GM12878 (cell line): Measurements from ENCODE around the gene CENPS. TPM values are rescaled to one million over a fixed set of nuclear protein-coding genes. Genes with fewer than 3 reads are reported as not detected.

Source experiments
- ATAC-seq: fragments of 200-7000 bp; cut with Tn5 transposase; 3 replicates; pipeline ENCODE4 v1.9.1; 2020; ENCODE audit warnings: mild to moderate bottlenecking, moderate library complexity
- BruUV-seq: library from RNA; stranded (reverse); fragments of 400-500 nt; replicated peaks from 2 replicates; lab custom pipeline; 2021; lab: Mats Ljungman, UMichigan
- CTCF ChIA-PET: fragments of 300-600 bp; sonication (Branson Sonifier 250); formaldehyde crosslinking; extraction: SDS; loops from one replicate; lab custom pipeline; 2021; ENCODE audit warnings: inconsistent platforms; lab: Yijun Ruan, JAX
- POLR2A ChIA-PET: fragments of 350-600 bp; formaldehyde crosslinking; extraction: SDS; loops from one replicate; lab custom pipeline; 2021; ENCODE audit warnings: inconsistent platforms; lab: Charles Lee
- RAD21 ChIA-PET: fragments of 300-600 bp; sonication (Branson Sonifier 250); formaldehyde crosslinking; loops from one replicate; lab custom pipeline; 2023; ENCODE audit warnings: antibody characterized with exemption; ENCODE audit not compliant: unreplicated experiment; lab: Charles Lee
- SMC1A ChIA-PET: fragments of 300-600 bp; sonication (Branson Sonifier 250); formaldehyde crosslinking; loops from one replicate; lab custom pipeline; 2023; ENCODE audit not compliant: unreplicated experiment, uncharacterized antibody; lab: Charles Lee
- DNase-seq: peaks from one replicate; pipeline ENCODE4 v3.0.0-alpha.2; 2011; ENCODE audit warnings: low read depth, low spot score
- FAIRE-seq: peaks from 3 replicates; lab custom pipeline; 2011; peaks lifted over from hg19 to GRCh38; lab: Jason Lieb, UNC
- H2AFZ ChIP-seq: 2 replicates; pipeline ENCODE4 v1.6.0; 2011; ENCODE audit warnings: low read depth, low read length, control low read depth; ENCODE audit not compliant: control insufficient read depth
- H3K27ac ChIP-seq: 2 replicates; pipeline ENCODE4 v1.5.1; 2011; ENCODE audit warnings: control low read depth; ENCODE audit not compliant: control insufficient read depth, insufficient read depth
- H3K27me3 ChIP-seq, 2 experiments: replicated peaks in 1 of 2; 2 replicates each; pipeline versions ENCODE4 v1.6.0 to v1.6.1; 2011; ENCODE audit warnings: low read length in 1 of 2; ENCODE audit not compliant: control insufficient read depth in 2 of 2, insufficient read depth in 2 of 2
- H3K36me3 ChIP-seq, 2 experiments: 2 replicates each; pipeline ENCODE4 v1.5.1; 2011; ENCODE audit warnings: low read length in 1 of 2; ENCODE audit not compliant: control insufficient read depth in 2 of 2, insufficient read depth in 2 of 2
- H3K4me1 ChIP-seq: 2 replicates; pipeline ENCODE4 v1.6.1; 2011; ENCODE audit warnings: mild to moderate bottlenecking, low read length, moderate library complexity, mixed read lengths; ENCODE audit not compliant: control insufficient read depth, insufficient read depth
- H3K4me2 ChIP-seq: 2 replicates; pipeline ENCODE4 v1.6.0; 2011; ENCODE audit warnings: control low read depth; ENCODE audit not compliant: control insufficient read depth, insufficient read depth
- H3K4me3 ChIP-seq: fragments of 200-600 bp; sonication (generic); 2 replicates; pipeline ENCODE4 v1.5.1; 2016
- H3K79me2 ChIP-seq: 2 replicates; pipeline ENCODE4 v1.6.0; 2011; ENCODE audit warnings: low read length; ENCODE audit not compliant: control insufficient read depth, insufficient read depth
- H3K9ac ChIP-seq: 2 replicates; pipeline ENCODE4 v1.8.0; 2011; ENCODE audit warnings: low read length, control low read depth, mixed read lengths; ENCODE audit not compliant: control insufficient read depth, insufficient read depth
- H3K9me3 ChIP-seq: replicated peaks from 3 replicates; pipeline ENCODE4 v1.5.1; 2011; ENCODE audit warnings: mild to moderate bottlenecking, low read length; ENCODE audit not compliant: control insufficient read depth, insufficient read depth
- H4K20me1 ChIP-seq: 2 replicates; pipeline ENCODE4 v1.6.0; 2011; ENCODE audit not compliant: control insufficient read depth, insufficient read depth
- BHLHE40 ChIP-seq, 2 experiments: fragments of 450-650 bp in 1 of 2; IDR thresholded peaks; 2 replicates each; pipeline ENCODE4 v1.6.1; 2011 to 2017; ENCODE audit warnings: low read depth in 2 of 2, borderline replicate concordance in 1 of 2, improper control_type of control experiment in 1 of 2, low read length in 1 of 2, mild to moderate bottlenecking in 1 of 2
- BMI1 ChIP-seq: fragments of 450-650 bp; IDR thresholded peaks from 2 replicates; pipeline ENCODE4 v1.6.1; 2016; ENCODE audit warnings: mild to moderate bottlenecking, moderate library complexity, borderline replicate concordance
- BRCA1 ChIP-seq: IDR thresholded peaks from 2 replicates; pipeline ENCODE4 v1.6.1; 2011; ENCODE audit warnings: low read depth, low read length, improper control_type of control experiment
- CREB1 ChIP-seq: IDR thresholded peaks from 2 replicates; pipeline ENCODE4 v1.6.1; 2012; ENCODE audit warnings: low read depth, mild to moderate bottlenecking, inconsistent platforms
- ESRRA ChIP-seq: IDR thresholded peaks from 2 replicates; pipeline ENCODE4 v1.6.1; 2012; ENCODE audit warnings: mild to moderate bottlenecking, low read length, improper control_type of control experiment
- POLR2AphosphoS2 ChIP-seq: IDR thresholded peaks from 2 replicates; pipeline ENCODE4 v1.6.1; 2011; ENCODE audit warnings: low read depth, mild to moderate bottlenecking, low read length, improper control_type of control experiment, moderate library complexity
- ZSCAN29 ChIP-seq: fragments of 450-650 bp; IDR thresholded peaks from 2 replicates; pipeline ENCODE4 v1.6.1; 2017; ENCODE audit warnings: mild to moderate bottlenecking, moderate library complexity
- WGBS: methylation state at CpG from one replicate; pipeline ENCODE4 v1.1.6; 2016; ENCODE audit warnings: low lambda C conversion rate; ENCODE audit not compliant: insufficient replicate concordance, insufficient coverage; ENCODE audit errors: missing lambda C conversion rate; 5-methylcytosine and 5-hydroxymethylcytosine counted together
- in situ Hi-C: fragments of 300-500 bp; cut with MboI; formaldehyde crosslinking; loops from 9 replicates; pipeline ENCODE4 v1.14.3; 2018; ENCODE audit warnings: mixed read lengths
- intact Hi-C: fragments of 100-400 bp; cut with micrococcal nuclease; formaldehyde crosslinking; loops from one replicate; pipeline ENCODE4 v1.14.2; 2022; ENCODE audit not compliant: unreplicated experiment
- polyA plus RNA-seq, 11 experiments: library from polyadenylated mRNA; depleted of rRNA in 4 of 11; unstranded in 6 of 11; stranded (reverse) in 5 of 11; fragments of >200 nt; fragmentation: Nextera tagmentation in 4 of 11; fragmentation: Illumina TruSeq in 1 of 11; extraction: Ambion mirVana in 4 of 11; extraction: Trizol in 1 of 11; gene quantifications; 1 replicate in 1 of 11; 2 replicates in 10 of 11; pipeline versions ENCODE4 v1.2.1 to v1.2.3, GENCODE V29; 2011 to 2016; ENCODE audit warnings: inconsistent platforms in 2 of 11, missing spikeins in 2 of 11, low read depth in 1 of 11
- total RNA-seq, 4 experiments: library from RNA; depleted of rRNA in 3 of 4; stranded (reverse); fragments of >200 nt in 3 of 4; fragmentation: Illumina TruSeq in 1 of 4; extraction: Trizol in 1 of 4; gene quantifications; 2 replicates each; pipeline versions ENCODE4 v1.2.1 to v1.2.3, GENCODE V29; 2013 to 2021
- TF ChIP-seq, protein P1 (sequence below): fragments of 450-650 bp; formaldehyde crosslinking; IDR thresholded peaks from 2 replicates; pipeline ENCODE4 v1.5.0; 2022; ENCODE audit warnings: mild to moderate bottlenecking, missing genetic modification characterization
- TF ChIP-seq, protein P2 (sequence below): fragments of 150-350 bp; IDR thresholded peaks from 2 replicates; pipeline ENCODE4 v1.6.1; 2016; ENCODE audit warnings: low read depth, low read length

Gene CENPS
- total and polyA plus RNA-seq, 10 of the 15 experiments (the other 5 are each of a cell fraction or from before 2014, with no cell fraction given), result 9.4 to 51.7 (median 16.7) TPM

GRCh38 chr1:10437052-10437451 is 6.8 kb downstream of the CENPS start:
- Histone ChIP-seq H3K27me3 (no peaks in the 10 kb centered on the region), H3K4me1 (peaks cover 15% of the 10 kb centered on the region; the same call in 1 of the 2 replicates), H3K4me2 (no peak overlapping the region), H3K9ac (no peak overlapping the region), H3K9me3 (no peaks in the 10 kb centered on the region), H3K79me2 (no peaks in the 10 kb centered on the region), H3K36me3 (no peaks in the 10 kb centered on the region), H3K27ac (no peak overlapping the region), H3K4me3 (no peak overlapping the region), H4K20me1 (no peaks in the 10 kb centered on the region), H2AFZ (no peak overlapping the region)
- ATAC-seq (no peak), DNase-seq (no peak), FAIRE-seq (no peak)
- CTCF ChIA-PET, result interaction anchor here (1.2 to 10.5 kb wide), 2 partner anchors 19 to 57 kb away, joined by 8 to 292 read pairs; no protein-coding TSS in a partner anchor
- 100% methylated on average over 1 of the region's 1 CpG for WGBS
- no TSS peak for BruUV-seq
- POLR2A ChIA-PET, result no interaction called here
- RAD21 ChIA-PET, result no interaction called here
- SMC1A ChIA-PET, result interaction anchor here (9.0 kb wide), 1 partner anchor 56 kb away, joined by 122 read pairs; no protein-coding TSS in a partner anchor
- intact Hi-C loops (no loop called here), in situ Hi-C loops (loop anchor here (10.0 kb wide), 1 partner anchor 428 kb away; no protein-coding TSS in a partner anchor)
- TF ChIP-seq BMI1, result no peak
- TF ChIP-seq POLR2AphosphoS2, result no peak
- no peak for TF ChIP-seq ZSCAN29
- no peak for TF ChIP-seq ESRRA

DNA sequence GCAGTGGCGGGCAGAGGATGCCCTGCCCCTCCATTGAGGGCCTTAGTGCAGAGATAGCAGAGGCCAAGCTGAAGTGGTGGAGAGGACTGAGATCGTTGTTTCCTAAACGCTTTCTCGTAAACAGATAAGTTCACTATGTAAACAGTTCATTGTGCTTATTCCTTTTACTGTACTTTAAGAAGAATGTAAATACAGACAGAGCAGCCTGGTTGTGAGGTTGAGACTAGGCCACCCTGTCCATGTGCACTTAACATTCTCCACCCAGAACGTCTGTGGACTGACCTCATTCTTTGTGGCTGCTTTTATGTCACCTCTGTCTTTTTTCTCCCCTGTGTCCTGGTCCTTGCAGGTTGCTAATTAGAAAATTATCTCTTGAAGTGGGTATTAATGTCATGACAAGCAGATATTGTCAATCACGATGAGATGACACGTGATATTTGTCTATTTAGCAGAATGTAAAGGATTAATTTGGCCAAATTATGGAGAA is 8.5 kb downstream of the CENPS start:
- H4K20me1 ChIP-seq, result no peaks in the 10 kb centered on the region
- FAIRE-seq (no peak), DNase-seq (no peak), ATAC-seq (no peak)
- no peaks in the 10 kb centered on the region for H3K36me3 ChIP-seq
- ChIA-PET RAD21 (no interaction called here), POLR2A (no interaction called here), SMC1A (no interaction called here), CTCF (interaction anchor here (10.5 kb wide), 1 partner anchor 55 kb away, joined by 292 read pairs; no protein-coding TSS in a partner anchor)
- H3K4me3 ChIP-seq, result no peak overlapping the region
- 77% methylated on average over 7 of the region's 7 CpGs for WGBS
- no peaks in the 10 kb centered on the region for H3K79me2 ChIP-seq
- intact Hi-C loops, result no loop called here
- H2AFZ ChIP-seq, result no peak overlapping the region
- in situ Hi-C loops, result loop anchor here (10.0 kb wide), 1 partner anchor 426 kb away; no protein-coding TSS in a partner anchor
- H3K4me2 ChIP-seq, result no peak overlapping the region
- H3K9ac ChIP-seq, result no peak overlapping the region
- no TSS peak for BruUV-seq
- H3K27me3 ChIP-seq, result no peaks in the 10 kb centered on the region
- H3K27ac ChIP-seq, result no peak overlapping the region
- H3K9me3 ChIP-seq, result no peaks in the 10 kb centered on the region
- H3K4me1 ChIP-seq, result peaks cover 3% of the 10 kb centered on the region; the same call in 1 of the 2 replicates
- TF ChIP-seq BRCA1, result no peak
- TF ChIP-seq, protein P1, sequence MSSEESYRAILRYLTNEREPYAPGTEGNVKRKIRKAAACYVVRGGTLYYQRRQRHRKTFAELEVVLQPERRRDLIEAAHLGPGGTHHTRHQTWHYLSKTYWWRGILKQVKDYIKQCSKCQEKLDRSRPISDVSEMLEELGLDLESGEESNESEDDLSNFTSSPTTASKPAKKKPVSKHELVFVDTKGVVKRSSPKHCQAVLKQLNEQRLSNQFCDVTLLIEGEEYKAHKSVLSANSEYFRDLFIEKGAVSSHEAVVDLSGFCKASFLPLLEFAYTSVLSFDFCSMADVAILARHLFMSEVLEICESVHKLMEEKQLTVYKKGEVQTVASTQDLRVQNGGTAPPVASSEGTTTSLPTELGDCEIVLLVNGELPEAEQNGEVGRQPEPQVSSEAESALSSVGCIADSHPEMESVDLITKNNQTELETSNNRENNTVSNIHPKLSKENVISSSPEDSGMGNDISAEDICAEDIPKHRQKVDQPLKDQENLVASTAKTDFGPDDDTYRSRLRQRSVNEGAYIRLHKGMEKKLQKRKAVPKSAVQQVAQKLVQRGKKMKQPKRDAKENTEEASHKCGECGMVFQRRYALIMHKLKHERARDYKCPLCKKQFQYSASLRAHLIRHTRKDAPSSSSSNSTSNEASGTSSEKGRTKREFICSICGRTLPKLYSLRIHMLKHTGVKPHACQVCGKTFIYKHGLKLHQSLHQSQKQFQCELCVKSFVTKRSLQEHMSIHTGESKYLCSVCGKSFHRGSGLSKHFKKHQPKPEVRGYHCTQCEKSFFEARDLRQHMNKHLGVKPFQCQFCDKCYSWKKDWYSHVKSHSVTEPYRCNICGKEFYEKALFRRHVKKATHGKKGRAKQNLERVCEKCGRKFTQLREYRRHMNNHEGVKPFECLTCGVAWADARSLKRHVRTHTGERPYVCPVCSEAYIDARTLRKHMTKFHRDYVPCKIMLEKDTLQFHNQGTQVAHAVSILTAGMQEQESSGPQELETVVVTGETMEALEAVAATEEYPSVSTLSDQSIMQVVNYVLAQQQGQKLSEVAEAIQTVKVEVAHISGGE (CRISPR knock-in tag), result no peak
- TF ChIP-seq, protein P2, sequence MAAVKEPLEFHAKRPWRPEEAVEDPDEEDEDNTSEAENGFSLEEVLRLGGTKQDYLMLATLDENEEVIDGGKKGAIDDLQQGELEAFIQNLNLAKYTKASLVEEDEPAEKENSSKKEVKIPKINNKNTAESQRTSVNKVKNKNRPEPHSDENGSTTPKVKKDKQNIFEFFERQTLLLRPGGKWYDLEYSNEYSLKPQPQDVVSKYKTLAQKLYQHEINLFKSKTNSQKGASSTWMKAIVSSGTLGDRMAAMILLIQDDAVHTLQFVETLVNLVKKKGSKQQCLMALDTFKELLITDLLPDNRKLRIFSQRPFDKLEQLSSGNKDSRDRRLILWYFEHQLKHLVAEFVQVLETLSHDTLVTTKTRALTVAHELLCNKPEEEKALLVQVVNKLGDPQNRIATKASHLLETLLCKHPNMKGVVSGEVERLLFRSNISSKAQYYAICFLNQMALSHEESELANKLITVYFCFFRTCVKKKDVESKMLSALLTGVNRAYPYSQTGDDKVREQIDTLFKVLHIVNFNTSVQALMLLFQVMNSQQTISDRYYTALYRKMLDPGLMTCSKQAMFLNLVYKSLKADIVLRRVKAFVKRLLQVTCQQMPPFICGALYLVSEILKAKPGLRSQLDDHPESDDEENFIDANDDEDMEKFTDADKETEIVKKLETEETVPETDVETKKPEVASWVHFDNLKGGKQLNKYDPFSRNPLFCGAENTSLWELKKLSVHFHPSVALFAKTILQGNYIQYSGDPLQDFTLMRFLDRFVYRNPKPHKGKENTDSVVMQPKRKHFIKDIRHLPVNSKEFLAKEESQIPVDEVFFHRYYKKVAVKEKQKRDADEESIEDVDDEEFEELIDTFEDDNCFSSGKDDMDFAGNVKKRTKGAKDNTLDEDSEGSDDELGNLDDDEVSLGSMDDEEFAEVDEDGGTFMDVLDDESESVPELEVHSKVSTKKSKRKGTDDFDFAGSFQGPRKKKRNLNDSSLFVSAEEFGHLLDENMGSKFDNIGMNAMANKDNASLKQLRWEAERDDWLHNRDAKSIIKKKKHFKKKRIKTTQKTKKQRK, result no peak
- TF ChIP-seq CREB1, result no peak
- no peak for TF ChIP-seq BHLHE40 (IDR thresholded peaks at IDR 0.05; ENCODE audit: borderline replicate concordance in 1 of 2, low read depth in 2 of 2, low read length in 1 of 2)
